H9 (cell line): ENCODE measurements around the gene IGSF9. TPM values are rescaled to one million over a fixed set of nuclear protein-coding genes. Genes with fewer than 3 reads are reported as not detected.
A peak's percentile ranks its signal among the peaks of the same experiment; 100 is the strongest.

Source experiments
- DNase-seq: peaks from one replicate; pipeline ENCODE4 v3.0.0-alpha.2; 2017
- H2AFZ ChIP-seq: one replicate; pipeline ENCODE4 v1.6.1; 2013; ENCODE audit warnings: mild to moderate bottlenecking, low read length, control low read depth, moderate library complexity
- H2AK5ac ChIP-seq: 2 replicates; pipeline ENCODE4 v1.6.1; 2013; ENCODE audit warnings: low read length, control low read depth, mixed read lengths; ENCODE audit not compliant: insufficient read length
- H2BK120ac ChIP-seq: one replicate; pipeline ENCODE4 v1.6.1; 2013; ENCODE audit warnings: low read depth, mild to moderate bottlenecking, low read length, control low read depth, inconsistent platforms; ENCODE audit not compliant: poor library complexity, severe bottlenecking
- H2BK12ac ChIP-seq: 2 replicates; pipeline ENCODE4 v1.6.1; 2013; ENCODE audit warnings: low read length, control low read depth, mixed read lengths, low read depth; ENCODE audit not compliant: insufficient read length
- H2BK15ac ChIP-seq: 2 replicates; pipeline ENCODE4 v1.6.1; 2013; ENCODE audit warnings: low read depth, low read length, control low read depth
- H2BK20ac ChIP-seq: one replicate; pipeline ENCODE4 v1.6.1; 2013; ENCODE audit warnings: low read depth, mild to moderate bottlenecking, low read length, control low read depth, inconsistent platforms; ENCODE audit not compliant: poor library complexity, severe bottlenecking
- H2BK5ac ChIP-seq: 2 replicates; pipeline ENCODE4 v1.6.1; 2013; ENCODE audit warnings: low read length, control low read depth, mixed read lengths; ENCODE audit not compliant: insufficient read length
- H3K14ac ChIP-seq: 2 replicates; pipeline ENCODE4 v1.6.1; 2013; ENCODE audit warnings: low read length, control low read depth; ENCODE audit not compliant: insufficient read depth
- H3K18ac ChIP-seq: 2 replicates; pipeline ENCODE4 v1.6.1; 2013; ENCODE audit warnings: low read depth, mild to moderate bottlenecking, mixed read lengths, low read length, control low read depth; ENCODE audit not compliant: insufficient read length
- H3K23ac ChIP-seq: 2 replicates; pipeline ENCODE4 v1.6.1; 2013; ENCODE audit warnings: low read length, control low read depth, mixed read lengths, low read depth; ENCODE audit not compliant: insufficient read length
- H3K23me2 ChIP-seq: 2 replicates; pipeline ENCODE4 v1.6.1; 2013; ENCODE audit warnings: low read depth, mild to moderate bottlenecking, mixed read lengths, low read length, control low read depth; ENCODE audit not compliant: insufficient read length, poor library complexity, severe bottlenecking
- H3K27ac ChIP-seq: 2 replicates; pipeline ENCODE4 v1.5.1; 2013; ENCODE audit warnings: low read length, control low read depth, mixed read lengths, low read depth; ENCODE audit not compliant: insufficient read length
- H3K27me3 ChIP-seq: 2 replicates; pipeline ENCODE4 v1.6.1; 2013; ENCODE audit warnings: low read length, control low read depth, inconsistent platforms; ENCODE audit not compliant: insufficient read depth
- H3K4ac ChIP-seq: 2 replicates; pipeline ENCODE4 v1.6.1; 2013; ENCODE audit warnings: low read depth, mild to moderate bottlenecking, control low read depth, inconsistent platforms, low read length, moderate library complexity
- H3K4me1 ChIP-seq: 2 replicates; pipeline ENCODE4 v1.6.1; 2013; ENCODE audit warnings: low read length, control low read depth, inconsistent platforms; ENCODE audit not compliant: insufficient read depth
- H3K4me2 ChIP-seq: 2 replicates; pipeline ENCODE4 v1.6.1; 2013; ENCODE audit warnings: low read length, control low read depth, mixed read lengths; ENCODE audit not compliant: insufficient read length, insufficient read depth
- H3K56ac ChIP-seq: 2 replicates; pipeline ENCODE4 v1.6.1; 2013; ENCODE audit warnings: low read depth, mild to moderate bottlenecking, mixed read lengths, low read length, control low read depth; ENCODE audit not compliant: insufficient read length
- H3K79me1 ChIP-seq: 2 replicates; pipeline ENCODE4 v1.6.1; 2013; ENCODE audit warnings: low read depth, mild to moderate bottlenecking, moderate library complexity, low read length, control low read depth, inconsistent platforms; ENCODE audit not compliant: insufficient read depth, poor library complexity, severe bottlenecking
- H3K79me2 ChIP-seq: 2 replicates; pipeline ENCODE4 v1.6.1; 2013; ENCODE audit warnings: low read length, control low read depth, inconsistent platforms; ENCODE audit not compliant: insufficient read depth
- H3K9ac ChIP-seq: 2 replicates; pipeline ENCODE4 v1.6.1; 2013; ENCODE audit warnings: low read length, control low read depth, mixed read lengths; ENCODE audit not compliant: insufficient read length; ENCODE audit errors: extremely low read depth
- H3K9me3 ChIP-seq: one replicate; pipeline ENCODE4 v1.6.1; 2013; ENCODE audit warnings: low read depth, low read length, inconsistent platforms; ENCODE audit not compliant: control insufficient read depth
- H3T11ph ChIP-seq: one replicate; pipeline ENCODE4 v1.6.1; 2013; ENCODE audit warnings: mild to moderate bottlenecking, low read length, control low read depth, inconsistent platforms
- H4K20me1 ChIP-seq: one replicate; pipeline ENCODE4 v1.6.1; 2013; ENCODE audit not compliant: control insufficient read depth, insufficient read length, insufficient read depth
- H4K5ac ChIP-seq: 2 replicates; pipeline ENCODE4 v1.6.1; 2013; ENCODE audit warnings: low read depth, mild to moderate bottlenecking, mixed read lengths, low read length, control low read depth; ENCODE audit not compliant: insufficient read length
- H4K8ac ChIP-seq: replicated peaks from 2 replicates; pipeline ENCODE4 v1.6.1; 2013; ENCODE audit warnings: low read length, control low read depth, mixed read lengths, low read depth; ENCODE audit not compliant: insufficient read length
- H4K91ac ChIP-seq: 2 replicates; pipeline ENCODE4 v1.6.1; 2013; ENCODE audit warnings: low read depth, mild to moderate bottlenecking, moderate library complexity, mixed read lengths, low read length, control low read depth; ENCODE audit not compliant: insufficient read length
- H3K27ac Mint-ChIP-seq, 3 experiments: 2 replicates in 2 of 3; 3 replicates in 1 of 3; pipeline ENCODE4 v1.8.0; 2020 to 2021; ENCODE audit warnings: mixed read lengths in 3 of 3, mild to moderate bottlenecking in 1 of 3, moderate library complexity in 1 of 3
- H3K27me3 Mint-ChIP-seq: 2 replicates; pipeline ENCODE4 v1.8.0; 2021; ENCODE audit warnings: low read depth, mild to moderate bottlenecking, moderate library complexity, mixed read lengths
- H3K36me3 Mint-ChIP-seq, 3 experiments: 2 replicates in 2 of 3; 3 replicates in 1 of 3; pipeline ENCODE4 v1.8.0; 2020 to 2021; ENCODE audit warnings: low read depth in 3 of 3, mixed read lengths in 3 of 3; ENCODE audit not compliant: insufficient read depth in 1 of 3
- H3K4me1 Mint-ChIP-seq, 2 experiments: 2 replicates each; pipeline ENCODE4 v1.8.0; 2020; ENCODE audit warnings: mixed read lengths in 2 of 2
- H3K4me3 Mint-ChIP-seq, 2 experiments: 2 replicates in 1 of 2; 3 replicates in 1 of 2; pipeline ENCODE4 v1.8.0; 2020 to 2021; ENCODE audit warnings: mild to moderate bottlenecking in 2 of 2, mixed read lengths in 2 of 2, moderate library complexity in 1 of 2
- H3K9me3 Mint-ChIP-seq, 2 experiments: 2 replicates in 1 of 2; 3 replicates in 1 of 2; pipeline ENCODE4 v1.8.0; 2020; ENCODE audit warnings: mild to moderate bottlenecking in 2 of 2, mixed read lengths in 2 of 2, moderate library complexity in 1 of 2
- WGBS: extraction: QIAGEN DNeasy Blood & Tissue Kit; methylation state at CpG from one replicate; pipeline ENCODE4 v1.1.7; 2013; ENCODE audit warnings: missing lambda C conversion rate, low lambda C conversion rate, mixed read lengths; ENCODE audit not compliant: insufficient read length; ENCODE audit errors: extremely low coverage; 5-methylcytosine and 5-hydroxymethylcytosine counted together
- total RNA-seq: library from RNA; stranded (reverse); gene quantifications from 2 replicates; pipeline ENCODE4 v1.2.1, GENCODE V29; 2021
- TF ChIP-seq, protein P1 (sequence below): fragments of 200-600 bp; sonication (generic); conservative IDR thresholded peaks from 3 replicates; pipeline ENCODE4 v1.8.0; 2021; ENCODE audit warnings: antibody characterized with exemption, mild to moderate bottlenecking

The IGSF9 gene
- total RNA-seq, 1 experiment from 2014 or later = 11.3 TPM

- no peaks in the 10 kb centered on the region for H3K23me2 ChIP-seq
- Mint-ChIP-seq H3K4me1 (peaks cover 37 to 51% of the 10 kb centered on the region in 2 experiments), H3K4me3 (no peak overlapping the region), H3K27ac (peak overlapping the region in 2 of 3 experiments; percentile 23 to 79; a peak in 4 of 7 replicates), H3K36me3 (peaks cover 20 to 27% (median 22%) of the 10 kb centered on the region in 3 experiments), H3K27me3 (peaks cover 1% of the 10 kb centered on the region), H3K9me3 (no peaks in the 10 kb centered on the region)
- no peaks in the 10 kb centered on the region for H4K20me1 ChIP-seq
- no peak overlapping the region for H3K4me2 ChIP-seq
- H2AK5ac ChIP-seq = no peak overlapping the region
- H3K18ac ChIP-seq = no peak overlapping the region
- H3K79me1 ChIP-seq = no peaks in the 10 kb centered on the region
- H3K79me2 ChIP-seq = no peaks in the 10 kb centered on the region
- H3T11ph ChIP-seq = no peak overlapping the region
- no peak overlapping the region for H2BK5ac ChIP-seq
- no peak overlapping the region for H4K91ac ChIP-seq
- no peaks in the 10 kb centered on the region; the same call in 1 of the 2 replicates for H3K4me1 ChIP-seq
- H3K9ac ChIP-seq = no peak overlapping the region
- no peak overlapping the region for H2AFZ ChIP-seq
- H4K5ac ChIP-seq = no peak overlapping the region
- no peak overlapping the region for H2BK12ac ChIP-seq
- no peaks in the 10 kb centered on the region for H3K9me3 ChIP-seq
- H3K4ac ChIP-seq = no peak overlapping the region
- no peak overlapping the region for H3K27ac ChIP-seq
- no peak overlapping the region for H4K8ac ChIP-seq
- no peak overlapping the region for H3K56ac ChIP-seq
- H3K14ac ChIP-seq = no peak overlapping the region
- no peak overlapping the region for H2BK120ac ChIP-seq
- no peaks in the 10 kb centered on the region for H3K27me3 ChIP-seq
- no peak overlapping the region for H2BK20ac ChIP-seq
- WGBS = no CpG with 5 or more reads among the region's 7 CpGs
- H2BK15ac ChIP-seq = no peak overlapping the region
- DNase-seq = no peak
- no peak overlapping the region for H3K23ac ChIP-seq
- TF ChIP-seq, protein P1, sequence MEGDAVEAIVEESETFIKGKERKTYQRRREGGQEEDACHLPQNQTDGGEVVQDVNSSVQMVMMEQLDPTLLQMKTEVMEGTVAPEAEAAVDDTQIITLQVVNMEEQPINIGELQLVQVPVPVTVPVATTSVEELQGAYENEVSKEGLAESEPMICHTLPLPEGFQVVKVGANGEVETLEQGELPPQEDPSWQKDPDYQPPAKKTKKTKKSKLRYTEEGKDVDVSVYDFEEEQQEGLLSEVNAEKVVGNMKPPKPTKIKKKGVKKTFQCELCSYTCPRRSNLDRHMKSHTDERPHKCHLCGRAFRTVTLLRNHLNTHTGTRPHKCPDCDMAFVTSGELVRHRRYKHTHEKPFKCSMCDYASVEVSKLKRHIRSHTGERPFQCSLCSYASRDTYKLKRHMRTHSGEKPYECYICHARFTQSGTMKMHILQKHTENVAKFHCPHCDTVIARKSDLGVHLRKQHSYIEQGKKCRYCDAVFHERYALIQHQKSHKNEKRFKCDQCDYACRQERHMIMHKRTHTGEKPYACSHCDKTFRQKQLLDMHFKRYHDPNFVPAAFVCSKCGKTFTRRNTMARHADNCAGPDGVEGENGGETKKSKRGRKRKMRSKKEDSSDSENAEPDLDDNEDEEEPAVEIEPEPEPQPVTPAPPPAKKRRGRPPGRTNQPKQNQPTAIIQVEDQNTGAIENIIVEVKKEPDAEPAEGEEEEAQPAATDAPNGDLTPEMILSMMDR = no peak
These were observed 7.1 kb downstream of the IGSF9 start for GRCh38 chr1:159938211-159938852.
